Measurements from ENCODE around the gene HBG2. TPM values are rescaled to one million over a fixed set of nuclear protein-coding genes. Genes with fewer than 3 reads are reported as not detected.

Gene HBG2
- total and polyA plus RNA-seq, 4 donors: 2,225 to 14,331 (median 7,413) TPM

DNA sequence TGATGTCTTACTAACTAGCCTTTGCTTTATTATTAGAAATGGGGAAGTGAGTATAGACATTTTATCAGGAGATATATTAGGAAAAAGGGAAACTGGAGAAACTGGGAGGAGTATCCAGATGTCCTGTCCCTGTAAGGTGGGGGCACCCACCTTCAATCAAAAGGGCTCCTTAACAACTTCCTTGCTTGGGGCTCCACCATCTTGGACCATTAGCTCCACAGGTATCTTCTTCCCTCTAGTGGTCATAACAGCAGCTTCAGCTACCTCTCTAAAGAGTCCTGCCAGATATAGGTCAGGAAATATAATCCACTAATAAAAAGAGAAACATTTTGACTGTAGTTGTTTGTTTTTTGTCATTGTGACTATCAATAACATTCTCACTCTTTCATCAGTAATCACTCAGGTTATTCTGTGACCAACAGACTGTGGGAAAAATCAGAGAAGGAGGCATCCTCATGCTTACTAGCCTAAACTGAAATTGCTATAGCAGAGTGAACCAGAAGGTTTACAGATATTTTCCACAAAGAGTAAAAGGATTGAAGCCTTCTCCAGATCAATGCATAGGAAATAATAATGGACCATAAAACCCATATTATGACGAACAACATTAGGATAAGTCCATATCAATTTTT is 36.7 kb upstream of the HBG2 start:
- Histone ChIP-seq H3K36me3 (ENCODE audit: control insufficient read depth, insufficient read depth, low read length) (no peaks in the 10 kb centered on the region), H3K27ac (ENCODE audit: low read depth, low read length) (no peak overlapping the region), H3K4me3 (ENCODE audit: low read depth, low read length) (no peak overlapping the region), H3K27me3 (ENCODE audit: control insufficient read depth, insufficient read depth, low read length) (no peaks in the 10 kb centered on the region), H3K9me3 (ENCODE audit: control insufficient read depth, insufficient read depth, low read length) (no peaks in the 10 kb centered on the region), H3K4me1 (ENCODE audit: control insufficient read depth, insufficient read depth, low read length) (no peaks in the 10 kb centered on the region)
- DNase-seq (ENCODE audit: low read depth in 4 of 6, low spot score in 6 of 6): no peak
- whole genome bisulfite sequencing (ENCODE audit: insufficient coverage): no CpG with 5 or more reads among the region's 1 CpG

DNA sequence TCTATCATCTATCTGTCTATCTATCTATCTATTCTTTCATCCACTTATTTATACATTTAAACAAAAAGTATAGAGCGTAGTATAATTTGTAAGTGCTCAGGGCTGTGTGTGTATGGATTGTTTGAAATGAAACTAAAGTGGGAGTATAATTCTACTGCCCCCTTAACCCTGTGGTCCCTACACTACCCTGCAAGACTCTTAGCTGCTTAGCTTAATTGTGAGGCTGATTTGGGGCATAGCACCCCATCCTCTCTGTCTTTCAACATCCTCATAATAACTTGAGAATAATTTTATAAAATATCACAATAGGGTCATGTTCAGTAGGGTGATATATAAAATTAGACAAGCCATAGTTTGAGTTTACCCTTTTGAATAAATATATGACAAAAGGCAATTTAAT is 35.5 kb upstream of the HBG2 start:
- no peak overlapping the region for H3K4me3 ChIP-seq (ENCODE audit: low read depth, low read length)
- no peaks in the 10 kb centered on the region for H3K9me3 ChIP-seq (ENCODE audit: control insufficient read depth, insufficient read depth, low read length)
- no peaks in the 10 kb centered on the region for H3K27me3 ChIP-seq (ENCODE audit: control insufficient read depth, insufficient read depth, low read length)
- DNase-seq (ENCODE audit: low read depth in 4 of 6, low spot score in 6 of 6): no peak
- H3K27ac ChIP-seq (ENCODE audit: low read depth, low read length): no peak overlapping the region
- H3K36me3 ChIP-seq (ENCODE audit: control insufficient read depth, insufficient read depth, low read length): no peaks in the 10 kb centered on the region
- no peaks in the 10 kb centered on the region for H3K4me1 ChIP-seq (ENCODE audit: control insufficient read depth, insufficient read depth, low read length)
- WGBS (ENCODE audit: insufficient coverage): no CpG with 5 or more reads among the region's 1 CpG

DNA sequence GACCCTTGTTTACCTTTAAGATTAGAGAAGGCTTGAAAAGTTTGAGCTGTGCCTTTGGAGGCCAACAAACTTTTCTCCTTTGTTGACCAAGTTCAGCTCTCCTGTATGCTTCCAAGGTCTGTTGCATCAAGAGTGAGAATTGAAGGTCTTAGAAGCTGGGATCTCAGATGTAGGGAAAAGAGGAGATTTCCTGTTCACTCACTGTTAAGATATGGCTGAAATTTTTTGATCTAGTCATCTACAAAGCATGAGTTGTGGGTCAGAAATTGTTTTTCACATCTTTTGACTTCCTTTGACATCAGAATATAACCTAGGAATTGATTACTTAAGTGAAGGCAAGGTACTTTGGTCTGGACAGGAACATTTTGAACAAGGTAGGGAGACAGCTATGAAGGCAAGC is 35.1 kb upstream of the HBG2 start:
- no peaks in the 10 kb centered on the region for H3K27me3 ChIP-seq (ENCODE audit: control insufficient read depth, insufficient read depth, low read length)
- H3K27ac ChIP-seq (ENCODE audit: low read depth, low read length): no peak overlapping the region
- no peaks in the 10 kb centered on the region for H3K9me3 ChIP-seq (ENCODE audit: control insufficient read depth, insufficient read depth, low read length)
- H3K4me3 ChIP-seq (ENCODE audit: low read depth, low read length): no peak overlapping the region
- H3K4me1 ChIP-seq (ENCODE audit: control insufficient read depth, insufficient read depth, low read length): no peaks in the 10 kb centered on the region
- DNase-seq (ENCODE audit: low read depth in 4 of 6, low spot score in 6 of 6): no peak
- H3K36me3 ChIP-seq (ENCODE audit: control insufficient read depth, insufficient read depth, low read length): no peaks in the 10 kb centered on the region

DNA sequence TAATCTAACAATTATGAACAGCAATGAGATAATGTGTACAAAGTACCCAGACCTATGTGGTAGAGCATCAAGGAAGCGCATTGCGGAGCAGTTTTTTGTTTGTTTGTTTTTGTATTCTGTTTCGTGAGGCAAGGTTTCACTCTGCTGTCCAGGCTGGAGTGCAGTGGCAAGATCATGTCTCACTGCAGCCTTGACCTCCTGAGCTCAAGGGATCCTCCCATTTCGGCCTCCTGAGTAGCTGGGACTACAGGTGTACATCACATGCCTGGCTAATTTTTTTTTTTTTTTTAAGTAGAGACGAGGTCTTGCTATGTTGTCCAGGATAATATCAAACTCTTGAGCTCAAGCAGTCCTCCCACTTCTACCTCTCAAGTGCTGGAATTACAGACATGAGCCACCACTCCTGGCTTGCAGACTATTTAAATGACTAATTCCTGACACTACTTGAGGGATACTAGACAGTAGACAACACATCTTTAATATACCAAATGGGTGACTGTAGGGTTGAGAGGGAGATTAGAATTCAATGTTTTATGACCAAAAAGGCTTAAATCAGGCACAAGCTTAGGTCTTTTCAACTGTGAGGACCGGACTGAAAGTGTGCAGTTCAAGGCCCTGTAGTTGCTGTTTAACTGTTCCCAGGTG is 34.4 kb upstream of the HBG2 start:
- no peaks in the 10 kb centered on the region for H3K9me3 ChIP-seq (ENCODE audit: control insufficient read depth, insufficient read depth, low read length)
- no peaks in the 10 kb centered on the region for H3K27me3 ChIP-seq (ENCODE audit: control insufficient read depth, insufficient read depth, low read length)
- no peak for DNase-seq (ENCODE audit: low read depth in 4 of 6, low spot score in 6 of 6)
- H3K4me1 ChIP-seq (ENCODE audit: control insufficient read depth, insufficient read depth, low read length): no peaks in the 10 kb centered on the region
- H3K27ac ChIP-seq (ENCODE audit: low read depth, low read length): no peak overlapping the region
- no peak overlapping the region for H3K4me3 ChIP-seq (ENCODE audit: low read depth, low read length)
- WGBS (ENCODE audit: insufficient coverage): 92% methylated on average over 2 of the region's 6 CpGs
- H3K36me3 ChIP-seq (ENCODE audit: control insufficient read depth, insufficient read depth, low read length): no peaks in the 10 kb centered on the region

DNA sequence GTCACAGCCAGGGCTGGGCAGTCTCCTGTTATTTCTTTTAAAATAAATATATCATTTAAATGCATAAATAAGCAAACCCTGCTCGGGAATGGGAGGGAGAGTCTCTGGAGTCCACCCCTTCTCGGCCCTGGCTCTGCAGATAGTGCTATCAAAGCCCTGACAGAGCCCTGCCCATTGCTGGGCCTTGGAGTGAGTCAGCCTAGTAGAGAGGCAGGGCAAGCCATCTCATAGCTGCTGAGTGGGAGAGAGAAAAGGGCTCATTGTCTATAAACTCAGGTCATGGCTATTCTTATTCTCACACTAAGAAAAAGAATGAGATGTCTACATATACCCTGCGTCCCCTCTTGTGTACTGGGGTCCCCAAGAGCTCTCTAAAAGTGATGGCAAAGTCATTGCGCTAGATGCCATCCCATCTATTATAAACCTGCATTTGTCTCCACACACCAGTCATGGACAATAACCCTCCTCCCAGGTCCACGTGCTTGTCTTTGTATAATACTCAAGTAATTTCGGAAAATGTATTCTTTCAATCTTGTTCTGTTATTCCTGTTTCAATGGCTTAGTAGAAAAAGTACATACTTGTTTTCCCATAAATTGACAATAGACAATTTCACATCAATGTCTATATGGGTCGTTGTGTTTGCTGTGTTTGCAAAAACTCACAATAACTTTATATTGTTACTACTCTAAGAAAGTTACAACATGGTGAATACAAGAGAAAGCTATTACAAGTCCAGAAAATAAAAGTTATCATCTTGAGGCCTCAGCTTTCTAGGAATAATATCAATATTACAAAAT is 33.7 kb upstream of the HBG2 start:
- no peaks in the 10 kb centered on the region for H3K27me3 ChIP-seq (ENCODE audit: control insufficient read depth, insufficient read depth, low read length)
- H3K27ac ChIP-seq (ENCODE audit: low read depth, low read length): no peak overlapping the region
- no peaks in the 10 kb centered on the region for H3K9me3 ChIP-seq (ENCODE audit: control insufficient read depth, insufficient read depth, low read length)
- no peaks in the 10 kb centered on the region for H3K36me3 ChIP-seq (ENCODE audit: control insufficient read depth, insufficient read depth, low read length)
- no peak overlapping the region for H3K4me3 ChIP-seq (ENCODE audit: low read depth, low read length)
- no peaks in the 10 kb centered on the region for H3K4me1 ChIP-seq (ENCODE audit: control insufficient read depth, insufficient read depth, low read length)
- no peak for DNase-seq (ENCODE audit: low read depth in 4 of 6, low spot score in 6 of 6)
- 93% methylated on average over 3 of the region's 7 CpGs for WGBS (ENCODE audit: insufficient coverage)

DNA sequence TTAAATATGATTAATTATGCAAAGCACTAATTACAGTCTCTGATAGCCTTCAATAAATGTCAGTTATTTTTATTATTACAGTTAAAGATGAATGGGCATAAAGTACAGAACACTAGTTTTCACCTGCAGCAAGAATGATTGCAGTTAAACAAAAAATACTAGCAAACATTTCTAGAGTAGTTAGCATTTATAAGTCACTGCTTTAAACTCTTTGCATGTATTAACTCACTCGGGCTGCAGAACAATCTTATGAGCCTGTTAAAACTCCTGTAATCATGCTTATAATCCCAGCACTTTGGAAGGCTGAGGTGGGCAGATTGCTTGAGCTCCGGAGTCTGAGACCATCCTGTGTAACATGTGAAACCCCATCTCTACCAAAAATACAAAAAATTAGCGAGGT is 32.3 kb upstream of the HBG2 start:
- H3K4me1 ChIP-seq (ENCODE audit: control insufficient read depth, insufficient read depth, low read length): no peaks in the 10 kb centered on the region
- H3K27ac ChIP-seq (ENCODE audit: low read depth, low read length): no peak overlapping the region
- H3K4me3 ChIP-seq (ENCODE audit: low read depth, low read length): no peak overlapping the region
- DNase-seq (ENCODE audit: low read depth in 4 of 6, low spot score in 6 of 6): no peak
- H3K27me3 ChIP-seq (ENCODE audit: control insufficient read depth, insufficient read depth, low read length): no peaks in the 10 kb centered on the region
- H3K36me3 ChIP-seq (ENCODE audit: control insufficient read depth, insufficient read depth, low read length): no peaks in the 10 kb centered on the region
- H3K9me3 ChIP-seq (ENCODE audit: control insufficient read depth, insufficient read depth, low read length): no peaks in the 10 kb centered on the region
- WGBS (ENCODE audit: insufficient coverage): no CpG with 5 or more reads among the region's 3 CpGs

DNA sequence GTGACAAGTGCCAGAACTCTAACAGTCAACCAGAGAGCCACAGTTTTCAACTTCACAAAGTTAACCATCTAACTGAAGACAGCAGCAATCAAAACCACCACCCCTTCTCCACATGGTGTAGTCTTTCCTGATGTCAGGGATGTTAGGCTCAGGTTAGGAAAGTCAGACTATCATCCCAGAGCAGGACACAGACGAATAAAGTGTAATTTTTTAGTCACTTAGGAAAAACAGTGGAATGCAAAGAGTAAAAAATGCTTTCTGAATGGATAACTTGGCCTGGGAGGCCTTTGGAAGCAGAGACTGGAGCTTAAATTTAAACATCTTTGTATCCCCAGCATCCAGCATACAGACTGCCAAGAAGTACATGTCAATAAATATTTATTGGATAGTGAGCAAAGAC is 31.8 kb upstream of the HBG2 start:
- Histone ChIP-seq H3K4me1 (ENCODE audit: control insufficient read depth, insufficient read depth, low read length) (no peaks in the 10 kb centered on the region), H3K27ac (ENCODE audit: low read depth, low read length) (no peak overlapping the region), H3K9me3 (ENCODE audit: control insufficient read depth, insufficient read depth, low read length) (no peaks in the 10 kb centered on the region), H3K4me3 (ENCODE audit: low read depth, low read length) (no peak overlapping the region), H3K27me3 (ENCODE audit: control insufficient read depth, insufficient read depth, low read length) (no peaks in the 10 kb centered on the region), H3K36me3 (ENCODE audit: control insufficient read depth, insufficient read depth, low read length) (no peaks in the 10 kb centered on the region)
- no peak for DNase-seq (ENCODE audit: low read depth in 4 of 6, low spot score in 6 of 6)
- 60% methylated on average over 1 of the region's 1 CpG for WGBS (ENCODE audit: insufficient coverage)

DNA sequence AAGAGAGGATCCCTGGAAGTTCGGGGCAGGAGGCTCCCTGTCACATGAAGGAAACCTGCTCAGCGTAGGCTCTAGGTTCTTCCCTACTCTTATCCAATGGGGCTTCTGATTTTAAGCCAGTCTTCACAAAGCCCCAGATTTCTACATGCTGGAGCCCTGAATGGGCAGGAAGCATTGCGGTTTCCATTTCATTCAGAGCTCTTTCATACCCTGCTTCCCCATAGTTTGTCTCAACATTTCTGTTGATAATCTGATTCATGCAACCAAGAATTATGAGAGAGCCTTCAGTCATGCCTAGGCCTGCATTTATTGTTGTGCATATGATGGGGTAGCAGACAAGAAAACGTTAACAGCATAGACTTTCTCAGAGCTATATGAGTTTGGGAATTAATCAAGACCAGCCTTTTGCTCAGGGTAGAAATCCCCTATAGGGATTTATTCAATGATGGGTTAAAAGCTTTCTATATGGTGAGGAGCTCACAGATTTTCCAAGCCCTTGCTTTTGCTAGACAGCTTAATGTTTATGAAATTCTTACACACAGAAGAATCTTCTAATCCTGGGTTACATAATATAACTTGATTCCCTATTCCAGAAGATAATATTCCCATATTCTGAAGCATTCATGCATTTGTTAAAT is 31.2 kb upstream of the HBG2 start:
- no peak overlapping the region for H3K27ac ChIP-seq (ENCODE audit: low read depth, low read length)
- no peaks in the 10 kb centered on the region for H3K9me3 ChIP-seq (ENCODE audit: control insufficient read depth, insufficient read depth, low read length)
- H3K36me3 ChIP-seq (ENCODE audit: control insufficient read depth, insufficient read depth, low read length): no peaks in the 10 kb centered on the region
- no peak overlapping the region for H3K4me3 ChIP-seq (ENCODE audit: low read depth, low read length)
- no peaks in the 10 kb centered on the region for H3K27me3 ChIP-seq (ENCODE audit: control insufficient read depth, insufficient read depth, low read length)
- no peaks in the 10 kb centered on the region for H3K4me1 ChIP-seq (ENCODE audit: control insufficient read depth, insufficient read depth, low read length)
- WGBS (ENCODE audit: insufficient coverage): 96% methylated on average over 3 of the region's 4 CpGs
- DNase-seq (ENCODE audit: low read depth in 4 of 6, low spot score in 6 of 6): no peak

DNA sequence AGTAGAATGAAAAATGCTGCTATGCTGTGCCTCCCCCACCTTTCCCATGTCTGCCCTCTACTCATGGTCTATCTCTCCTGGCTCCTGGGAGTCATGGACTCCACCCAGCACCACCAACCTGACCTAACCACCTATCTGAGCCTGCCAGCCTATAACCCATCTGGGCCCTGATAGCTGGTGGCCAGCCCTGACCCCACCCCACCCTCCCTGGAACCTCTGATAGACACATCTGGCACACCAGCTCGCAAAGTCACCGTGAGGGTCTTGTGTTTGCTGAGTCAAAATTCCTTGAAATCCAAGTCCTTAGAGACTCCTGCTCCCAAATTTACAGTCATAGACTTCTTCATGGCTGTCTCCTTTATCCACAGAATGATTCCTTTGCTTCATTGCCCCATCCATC is 30.1 kb upstream of the HBG2 start:
- DNase-seq (ENCODE audit: low read depth in 4 of 6, low spot score in 6 of 6): no peak
- H3K27me3 ChIP-seq (ENCODE audit: control insufficient read depth, insufficient read depth, low read length): no peaks in the 10 kb centered on the region
- WGBS (ENCODE audit: insufficient coverage): 100% methylated on average over 2 of the region's 2 CpGs
- H3K4me3 ChIP-seq (ENCODE audit: low read depth, low read length): no peak overlapping the region
- H3K27ac ChIP-seq (ENCODE audit: low read depth, low read length): no peak overlapping the region
- no peaks in the 10 kb centered on the region for H3K9me3 ChIP-seq (ENCODE audit: control insufficient read depth, insufficient read depth, low read length)
- H3K4me1 ChIP-seq (ENCODE audit: control insufficient read depth, insufficient read depth, low read length): no peaks in the 10 kb centered on the region
- no peaks in the 10 kb centered on the region for H3K36me3 ChIP-seq (ENCODE audit: control insufficient read depth, insufficient read depth, low read length)
